Skin of body (tissue), 2 donors: Measurements from ENCODE around the gene GRM8. TPM values are rescaled to one million over a fixed set of nuclear protein-coding genes. Genes with fewer than 3 reads are reported as not detected.

Experiments
- DNase-seq: peaks from one replicate; lab custom pipeline; 2025; lab: John Stamatoyannopoulos, UW
- total RNA-seq: library from RNA; depleted of rRNA; stranded (reverse); fragments of >200 nt; gene quantifications from one replicate; pipeline ENCODE4 v1.2.3, GENCODE V29; 2014

GRM8 gene
- total RNA-seq, 1 donor from 2014 or later, result 1.9 TPM

- DNase-seq, result no peak
Observed at GRCh38 chr7:127034186-127034806, 218.4 kb downstream of the GRM8 start.

- no peak for DNase-seq
Observed at GRCh38 chr7:127029823-127030222, 222.9 kb downstream of the GRM8 start.

- no peak for DNase-seq
Observed at GRCh38 chr7:127021857-127022256, 230.9 kb downstream of the GRM8 start.

- DNase-seq, result no peak
Observed at GRCh38 chr7:127021019-127021738, 231.6 kb downstream of the GRM8 start.

GRCh38 chr7:127018889-127019288 is 233.9 kb downstream of the GRM8 start:
- DNase-seq, result no peak

- DNase-seq, result no peak
Observed at GRCh38 chr7:127017196-127017595, 235.5 kb downstream of the GRM8 start.

- no peak for DNase-seq
Observed at GRCh38 chr7:127000725-127001124, 252.0 kb downstream of the GRM8 start.

- no peak for DNase-seq
Observed at GRCh38 chr7:126996659-126997058, 256.1 kb downstream of the GRM8 start.

GRCh38 chr7:126993626-126994213 is 259.0 kb downstream of the GRM8 start:
- DNase-seq, result no peak

GRCh38 chr7:126988022-126988421 is 264.7 kb downstream of the GRM8 start:
- no peak for DNase-seq

GRCh38 chr7:126979722-126980121 is 273.0 kb downstream of the GRM8 start:
- no peak for DNase-seq

- no peak for DNase-seq
Observed at GRCh38 chr7:126978865-126979264, 273.9 kb downstream of the GRM8 start.

- DNase-seq, result no peak
Observed at GRCh38 chr7:126973066-126973465, 279.7 kb downstream of the GRM8 start.

GRCh38 chr7:126972571-126972970 is 280.2 kb downstream of the GRM8 start:
- DNase-seq, result no peak

- DNase-seq, result no peak
Observed at GRCh38 chr7:126959649-126960048, 293.1 kb downstream of the GRM8 start.

- no peak for DNase-seq
Observed at GRCh38 chr7:126958367-126958766, 294.4 kb downstream of the GRM8 start.

GRCh38 chr7:126957443-126957842 is 295.3 kb downstream of the GRM8 start:
- no peak for DNase-seq

- no peak for DNase-seq
Observed at GRCh38 chr7:126953461-126953860, 299.3 kb downstream of the GRM8 start.

GRCh38 chr7:126948664-126949063 is 304.1 kb downstream of the GRM8 start:
- DNase-seq, result no peak

- DNase-seq, result no peak
Observed at GRCh38 chr7:126940723-126941307, 311.9 kb downstream of the GRM8 start.

GRCh38 chr7:126937171-126937570 is 315.6 kb downstream of the GRM8 start:
- no peak for DNase-seq

GRCh38 chr7:126931581-126931980 is 321.2 kb downstream of the GRM8 start:
- DNase-seq, result no peak
